OCI-LY7 (cell line): Measurements from ENCODE around the gene IDI1.

Experiments used
- EZH2phosphoT487 ChIP-seq: fragments of 200-600 bp; sonication (generic); IDR thresholded peaks from 2 replicates; pipeline ENCODE4 v1.6.1; 2018; ENCODE audit warnings: low read depth, borderline replicate concordance, mild to moderate bottlenecking, mixed run types, antibody characterized with exemption, low read length, moderate library complexity, mixed read lengths
- TF ChIP-seq, protein P1 (sequence below): fragments of 200-600 bp; sonication (generic); conservative IDR thresholded peaks from 2 replicates; pipeline ENCODE4 v1.5.1; 2014; ENCODE audit warnings: mild to moderate bottlenecking, antibody characterized with exemption, low read length, moderate library complexity, mixed read lengths

DNA sequence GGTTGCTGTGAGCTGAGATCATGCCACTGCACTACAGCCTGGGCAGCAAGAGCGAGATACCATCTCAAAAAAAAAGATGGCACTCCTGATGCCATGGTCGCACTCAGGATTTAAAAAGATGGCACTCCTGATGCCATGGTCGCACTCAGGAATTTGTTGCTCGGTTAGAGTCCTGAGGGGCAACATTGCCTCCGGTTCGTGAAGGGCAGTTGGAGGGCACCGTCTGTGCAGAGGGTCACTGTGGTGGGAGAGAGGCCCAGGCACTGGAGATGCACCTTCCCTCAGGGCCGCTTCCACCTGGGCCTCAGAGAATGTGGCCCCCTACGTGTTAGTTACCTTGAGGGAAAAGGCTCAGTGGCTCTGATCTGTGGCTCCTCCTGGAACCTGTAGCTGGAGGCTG, 42.3 kb downstream of the IDI1 start:
- TF ChIP-seq, protein P1, sequence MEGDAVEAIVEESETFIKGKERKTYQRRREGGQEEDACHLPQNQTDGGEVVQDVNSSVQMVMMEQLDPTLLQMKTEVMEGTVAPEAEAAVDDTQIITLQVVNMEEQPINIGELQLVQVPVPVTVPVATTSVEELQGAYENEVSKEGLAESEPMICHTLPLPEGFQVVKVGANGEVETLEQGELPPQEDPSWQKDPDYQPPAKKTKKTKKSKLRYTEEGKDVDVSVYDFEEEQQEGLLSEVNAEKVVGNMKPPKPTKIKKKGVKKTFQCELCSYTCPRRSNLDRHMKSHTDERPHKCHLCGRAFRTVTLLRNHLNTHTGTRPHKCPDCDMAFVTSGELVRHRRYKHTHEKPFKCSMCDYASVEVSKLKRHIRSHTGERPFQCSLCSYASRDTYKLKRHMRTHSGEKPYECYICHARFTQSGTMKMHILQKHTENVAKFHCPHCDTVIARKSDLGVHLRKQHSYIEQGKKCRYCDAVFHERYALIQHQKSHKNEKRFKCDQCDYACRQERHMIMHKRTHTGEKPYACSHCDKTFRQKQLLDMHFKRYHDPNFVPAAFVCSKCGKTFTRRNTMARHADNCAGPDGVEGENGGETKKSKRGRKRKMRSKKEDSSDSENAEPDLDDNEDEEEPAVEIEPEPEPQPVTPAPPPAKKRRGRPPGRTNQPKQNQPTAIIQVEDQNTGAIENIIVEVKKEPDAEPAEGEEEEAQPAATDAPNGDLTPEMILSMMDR, result no peak
- TF ChIP-seq EZH2phosphoT487, result no peak
